Subcutaneous preadipocyte (primary cell): ENCODE measurements around the gene ASS1. TPM values are rescaled to one million over a fixed set of nuclear protein-coding genes. Genes with fewer than 3 reads are reported as not detected.

Experiments used
- small RNA-seq: library from RNA; depleted of rRNA; stranded (forward); fragments of <200 nt; gene quantifications from one replicate; pipeline ENCODE3, GENCODE V24; 2012
- total RNA-seq: library from RNA; depleted of rRNA; stranded (reverse); fragments of >200 nt; gene quantifications from 2 replicates; pipeline ENCODE4 v1.2.3, GENCODE V29; 2012

ASS1 gene
- total RNA-seq: 172 and 188 TPM in 2 replicates

GRCh38 chr9:130444565-130445221 is at the start of gene ASS1:
ASS1 (plus strand) TSS chr9:130444961; CDS start chr9:130452229, 7,268 bp downstream.

Small RNA genes within 50 kb of the gene (small RNA-seq; reads per million reads assigned to genes)
- 0.08 reads per million for gene RN7SL665P

Other genes with a start within 250 kb of the ASS1 start
- under 0.01 and 0.20 TPM in 2 replicates for gene HMCN2, start 179.2 kb upstream of the ASS1 start, total RNA-seq
- 40.8 and 46.7 TPM in 2 replicates for gene FUBP3, start 134.6 kb downstream of the ASS1 start, total RNA-seq
- not detected in 2 replicates for gene PRDM12, start 219.6 kb downstream of the ASS1 start, total RNA-seq
- 29.4 and 53.6 TPM in 2 replicates for gene EXOSC2, start 248.8 kb downstream of the ASS1 start, total RNA-seq